Lung (tissue), 12 donors: ENCODE results near the gene LILRA5. TPM values are rescaled to one million over a fixed set of nuclear protein-coding genes. Genes with fewer than 3 reads are reported as not detected.

Experiments
- ATAC-seq: fragments of 200-7000 bp; cut with Tn5 transposase; one replicate; pipeline ENCODE4 v1.9.1; 2020; ENCODE audit warnings: moderate number of reproducible peaks; ENCODE audit not compliant: insufficient read depth, low FRiP score
- DNase-seq, 3 donors: peaks; one replicate each; pipeline ENCODE4 v3.0.0-alpha.2; 2013 to 2017
- H3K27ac ChIP-seq, 2 donors: one replicate each; pipeline ENCODE4 v1.5.1; 2013; ENCODE audit warnings: mild to moderate bottlenecking in 2 of 2, moderate library complexity in 2 of 2, control low read depth in 1 of 2, inconsistent platforms in 1 of 2, low read depth in 1 of 2, low read length in 1 of 2
- H3K27me3 ChIP-seq, 3 donors: one replicate each; pipeline ENCODE4 v1.5.1; 2013; ENCODE audit warnings: low read length in 2 of 3; ENCODE audit not compliant: control insufficient read depth in 3 of 3, insufficient read depth in 3 of 3
- H3K36me3 ChIP-seq, 4 donors: one replicate each; pipeline ENCODE4 v1.5.1; 2013; ENCODE audit warnings: low read length in 4 of 4, mild to moderate bottlenecking in 1 of 4, moderate library complexity in 1 of 4; ENCODE audit not compliant: control insufficient read depth in 4 of 4, insufficient read depth in 4 of 4
- H3K4me1 ChIP-seq, 5 donors: one replicate each; pipeline ENCODE4 v1.5.1; 2013; ENCODE audit warnings: low read length in 5 of 5, mild to moderate bottlenecking in 2 of 5, moderate library complexity in 1 of 5; ENCODE audit not compliant: control insufficient read depth in 5 of 5, insufficient read depth in 5 of 5
- H3K4me3 ChIP-seq: one replicate; pipeline ENCODE4 v1.5.1; 2013; ENCODE audit warnings: mild to moderate bottlenecking, control low read depth, moderate library complexity
- H3K9ac ChIP-seq, 2 donors: one replicate each; pipeline ENCODE4 v1.5.1; 2013; ENCODE audit warnings: low read length in 2 of 2, control low read depth in 1 of 2; ENCODE audit not compliant: insufficient read depth in 1 of 2
- H3K9me3 ChIP-seq, 4 donors: one replicate each; pipeline ENCODE4 v1.5.1; 2013; ENCODE audit warnings: low read length in 3 of 4, mild to moderate bottlenecking in 1 of 4, moderate library complexity in 1 of 4; ENCODE audit not compliant: control insufficient read depth in 4 of 4, insufficient read depth in 3 of 4
- WGBS, 2 donors: extraction: QIAGEN DNeasy Blood & Tissue Kit; methylation state at CpG; one replicate each; pipeline ENCODE4 v1.1.7; 2013; 5-methylcytosine and 5-hydroxymethylcytosine counted together
- polyA plus RNA-seq, 2 donors: library from polyadenylated mRNA; stranded (reverse); fragments of 200-250 nt; gene quantifications; one replicate each; pipeline ENCODE4 v1.2.1, GENCODE V29; 2013
- total RNA-seq, 2 donors: library from RNA; depleted of rRNA in 1 of 2; stranded (reverse); fragments of >200 nt in 1 of 2; gene quantifications; one replicate each; pipeline ENCODE4 v1.2.1, GENCODE V29; 2014 to 2021
- TF ChIP-seq, protein P1 (sequence below): IDR thresholded peaks from 2 replicates; pipeline ENCODE4 v1.5.1; 2012; ENCODE audit warnings: mild to moderate bottlenecking; ENCODE audit errors: control extremely low read depth, extremely low read depth
- donor health status: control.
- donor health status: control.
- donor health status: Bipolar disorder and iron deficiency.
- donor health status: healthy.
- donor health status: DM: yes; HTN: yes; CAD: no.

The LILRA5 gene
- total and polyA plus RNA-seq, 4 donors, result 5.9 to 262 (median 26.2) TPM

DNA sequence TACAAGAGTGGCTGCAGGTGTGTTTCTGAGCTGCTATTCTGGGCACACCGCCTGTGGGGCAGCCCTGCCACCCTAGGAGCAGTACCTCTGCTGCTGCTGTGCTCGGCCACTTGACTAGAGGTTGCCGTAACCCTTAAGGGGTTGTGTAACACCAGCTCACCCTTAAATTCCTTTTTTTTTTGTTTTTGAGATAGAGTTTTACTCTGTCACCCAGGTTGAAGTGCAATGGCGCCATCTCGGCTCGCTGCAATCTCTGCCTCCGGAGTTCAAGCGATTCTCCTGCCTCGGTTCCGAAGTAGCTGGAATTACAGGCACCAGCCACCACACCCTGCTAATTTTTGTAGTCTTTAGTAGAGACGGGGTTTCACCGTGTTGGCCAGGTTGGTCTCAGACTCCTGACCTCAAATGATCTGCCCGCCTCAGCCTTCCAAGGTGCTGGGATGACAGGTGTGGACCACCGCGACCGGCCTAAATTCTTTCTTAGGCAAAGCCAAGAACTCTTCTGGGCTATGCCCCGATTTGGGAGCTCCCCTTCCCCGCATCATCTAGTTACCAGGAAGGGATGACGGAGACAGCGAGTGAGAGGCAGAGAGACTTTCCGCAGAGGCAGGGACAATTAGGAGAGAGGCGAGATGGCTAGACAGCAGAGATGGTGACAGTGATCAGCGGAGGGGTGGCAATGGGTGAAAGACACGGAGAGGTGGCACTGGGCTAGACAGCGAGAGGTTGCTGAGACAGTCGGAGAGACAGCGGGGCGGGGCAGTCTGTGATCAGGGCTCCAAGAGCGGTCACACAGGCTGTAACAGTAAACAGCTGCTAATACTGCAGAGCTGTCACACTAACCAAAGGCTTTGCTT, 4.4 kb upstream of the LILRA5 start:
- Histone ChIP-seq H3K9ac (no peak overlapping the region), H3K4me3 (no peak overlapping the region), H3K27me3 (no peaks in the 10 kb centered on the region), H3K36me3 (no peaks in the 10 kb centered on the region), H3K4me1 (peaks cover 0 to 2% (median 0%) of the 10 kb centered on the region in 5 donors), H3K27ac (peak overlapping the region in 1 of 2 donors; percentile 66), H3K9me3 (peaks cover 0 to 4% (median 1%) of the 10 kb centered on the region in 4 donors)
- TF ChIP-seq, protein P1, sequence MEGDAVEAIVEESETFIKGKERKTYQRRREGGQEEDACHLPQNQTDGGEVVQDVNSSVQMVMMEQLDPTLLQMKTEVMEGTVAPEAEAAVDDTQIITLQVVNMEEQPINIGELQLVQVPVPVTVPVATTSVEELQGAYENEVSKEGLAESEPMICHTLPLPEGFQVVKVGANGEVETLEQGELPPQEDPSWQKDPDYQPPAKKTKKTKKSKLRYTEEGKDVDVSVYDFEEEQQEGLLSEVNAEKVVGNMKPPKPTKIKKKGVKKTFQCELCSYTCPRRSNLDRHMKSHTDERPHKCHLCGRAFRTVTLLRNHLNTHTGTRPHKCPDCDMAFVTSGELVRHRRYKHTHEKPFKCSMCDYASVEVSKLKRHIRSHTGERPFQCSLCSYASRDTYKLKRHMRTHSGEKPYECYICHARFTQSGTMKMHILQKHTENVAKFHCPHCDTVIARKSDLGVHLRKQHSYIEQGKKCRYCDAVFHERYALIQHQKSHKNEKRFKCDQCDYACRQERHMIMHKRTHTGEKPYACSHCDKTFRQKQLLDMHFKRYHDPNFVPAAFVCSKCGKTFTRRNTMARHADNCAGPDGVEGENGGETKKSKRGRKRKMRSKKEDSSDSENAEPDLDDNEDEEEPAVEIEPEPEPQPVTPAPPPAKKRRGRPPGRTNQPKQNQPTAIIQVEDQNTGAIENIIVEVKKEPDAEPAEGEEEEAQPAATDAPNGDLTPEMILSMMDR, result no peak
- WGBS, 2 donors, result 64% methylated on average over 27 to 29 of the region's 29 CpGs
- ATAC-seq (no peak), DNase-seq (peak in 1 of 3 donors; percentile 3)

DNA sequence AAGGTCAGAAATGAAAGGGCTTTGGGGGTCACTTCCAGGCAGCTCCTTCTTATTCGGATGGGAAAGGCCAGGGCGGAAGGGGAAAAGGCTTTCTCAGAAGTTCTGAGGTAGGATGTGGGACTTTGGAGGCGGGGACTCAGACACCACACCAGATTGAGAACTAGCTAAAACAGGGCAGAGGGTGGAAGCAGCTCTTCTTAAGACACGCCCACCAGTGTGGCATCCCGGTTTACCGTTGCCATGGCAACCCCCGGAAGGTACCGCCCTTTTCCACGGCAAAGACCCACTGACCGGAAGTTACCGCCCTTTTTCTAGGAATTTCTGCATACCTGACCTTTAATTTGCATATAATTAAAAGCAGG, 3.8 kb upstream of the LILRA5 start:
- 32 to 43% methylated on average over 11 of the region's 11 CpGs for WGBS, 2 donors
- Histone ChIP-seq H3K27ac (peak overlapping the region in 1 of 2 donors; percentile 2), H3K27me3 (no peaks in the 10 kb centered on the region), H3K4me1 (peaks cover 0 to 2% (median 0%) of the 10 kb centered on the region in 5 donors), H3K36me3 (no peaks in the 10 kb centered on the region), H3K9ac (no peak overlapping the region), H3K9me3 (peaks cover 0 to 2% (median 0%) of the 10 kb centered on the region in 4 donors), H3K4me3 (no peak overlapping the region)
- no peak for ATAC-seq
- TF ChIP-seq, protein P1, result no peak
- peak in 1 of 3 donors; percentile 8 for DNase-seq

DNA sequence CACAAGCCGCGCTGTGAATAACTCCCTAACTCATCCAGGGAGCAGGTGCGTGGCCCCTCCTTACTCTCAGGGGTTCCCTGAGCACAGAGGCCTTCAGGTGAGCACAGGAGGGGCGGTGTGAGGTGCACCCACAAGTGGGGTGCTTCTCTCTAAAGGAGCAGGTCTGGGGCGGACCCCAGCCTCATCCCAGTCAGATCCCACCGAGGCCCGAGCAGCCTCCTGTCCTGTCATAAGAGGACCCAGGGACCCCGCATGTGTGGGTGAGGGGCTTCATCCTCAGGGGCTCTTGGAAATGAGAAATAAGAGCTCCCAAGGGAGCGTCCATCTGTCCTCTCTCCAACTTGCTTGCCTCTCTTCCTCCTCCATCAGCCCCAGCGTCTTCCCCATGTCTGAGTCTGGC, 3.0 kb upstream of the LILRA5 start:
- Histone ChIP-seq H3K9ac (no peak overlapping the region), H3K4me3 (no peak overlapping the region), H3K27me3 (no peaks in the 10 kb centered on the region), H3K27ac (no peak overlapping the region), H3K36me3 (no peaks in the 10 kb centered on the region), H3K9me3 (peaks cover 0 to 2% (median 0%) of the 10 kb centered on the region in 4 donors), H3K4me1 (peaks cover 0 to 2% (median 0%) of the 10 kb centered on the region in 5 donors)
- WGBS, 2 donors, result 85 to 92% methylated on average over 10 of the region's 10 CpGs
- ATAC-seq, result no peak
- TF ChIP-seq, protein P1, result no peak
- DNase-seq, result no peak
